VCaP (cell line): ENCODE data around the gene STRAP.
A peak's percentile ranks its signal among the peaks of the same experiment; 100 is the strongest.
"Not testable (repeated sequence)": the region's sequence is repeated elsewhere in the genome, so short reads cannot be mapped to it uniquely, and the experiment has no call there.

Experiments
- H3K27ac ChIP-seq: fragments of 450-650 bp; 2 replicates; pipeline ENCODE4 v1.5.1; 2017
- TF ChIP-seq, protein P1 (sequence below): fragments of 450-650 bp; conservative IDR thresholded peaks from 2 replicates; pipeline ENCODE4 v1.5.1; 2017; ENCODE audit warnings: mild to moderate bottlenecking, moderate library complexity

STRAP gene

DNA sequence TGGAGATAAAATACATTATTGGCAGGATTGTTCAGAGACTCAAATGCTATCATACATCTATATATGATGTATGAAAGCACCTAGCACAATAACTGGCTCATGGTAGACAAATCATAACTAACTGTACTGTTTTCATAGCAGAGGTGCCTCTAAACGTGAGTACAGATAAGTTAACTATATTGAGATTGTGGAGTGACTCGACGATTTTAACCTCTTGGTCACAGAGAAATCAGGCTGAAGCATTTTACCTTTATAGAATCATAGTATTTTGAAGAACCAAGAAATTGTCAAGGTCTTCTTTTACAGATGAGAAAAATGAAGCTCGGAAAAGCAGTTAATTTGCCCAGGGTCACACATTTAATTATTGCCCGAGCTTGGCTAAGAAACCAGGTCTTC is 28.3 kb downstream of the STRAP start:
- H3K27ac ChIP-seq: peak overlapping the region; percentile 86
- TF ChIP-seq, protein P1, sequence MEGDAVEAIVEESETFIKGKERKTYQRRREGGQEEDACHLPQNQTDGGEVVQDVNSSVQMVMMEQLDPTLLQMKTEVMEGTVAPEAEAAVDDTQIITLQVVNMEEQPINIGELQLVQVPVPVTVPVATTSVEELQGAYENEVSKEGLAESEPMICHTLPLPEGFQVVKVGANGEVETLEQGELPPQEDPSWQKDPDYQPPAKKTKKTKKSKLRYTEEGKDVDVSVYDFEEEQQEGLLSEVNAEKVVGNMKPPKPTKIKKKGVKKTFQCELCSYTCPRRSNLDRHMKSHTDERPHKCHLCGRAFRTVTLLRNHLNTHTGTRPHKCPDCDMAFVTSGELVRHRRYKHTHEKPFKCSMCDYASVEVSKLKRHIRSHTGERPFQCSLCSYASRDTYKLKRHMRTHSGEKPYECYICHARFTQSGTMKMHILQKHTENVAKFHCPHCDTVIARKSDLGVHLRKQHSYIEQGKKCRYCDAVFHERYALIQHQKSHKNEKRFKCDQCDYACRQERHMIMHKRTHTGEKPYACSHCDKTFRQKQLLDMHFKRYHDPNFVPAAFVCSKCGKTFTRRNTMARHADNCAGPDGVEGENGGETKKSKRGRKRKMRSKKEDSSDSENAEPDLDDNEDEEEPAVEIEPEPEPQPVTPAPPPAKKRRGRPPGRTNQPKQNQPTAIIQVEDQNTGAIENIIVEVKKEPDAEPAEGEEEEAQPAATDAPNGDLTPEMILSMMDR: no peak

DNA sequence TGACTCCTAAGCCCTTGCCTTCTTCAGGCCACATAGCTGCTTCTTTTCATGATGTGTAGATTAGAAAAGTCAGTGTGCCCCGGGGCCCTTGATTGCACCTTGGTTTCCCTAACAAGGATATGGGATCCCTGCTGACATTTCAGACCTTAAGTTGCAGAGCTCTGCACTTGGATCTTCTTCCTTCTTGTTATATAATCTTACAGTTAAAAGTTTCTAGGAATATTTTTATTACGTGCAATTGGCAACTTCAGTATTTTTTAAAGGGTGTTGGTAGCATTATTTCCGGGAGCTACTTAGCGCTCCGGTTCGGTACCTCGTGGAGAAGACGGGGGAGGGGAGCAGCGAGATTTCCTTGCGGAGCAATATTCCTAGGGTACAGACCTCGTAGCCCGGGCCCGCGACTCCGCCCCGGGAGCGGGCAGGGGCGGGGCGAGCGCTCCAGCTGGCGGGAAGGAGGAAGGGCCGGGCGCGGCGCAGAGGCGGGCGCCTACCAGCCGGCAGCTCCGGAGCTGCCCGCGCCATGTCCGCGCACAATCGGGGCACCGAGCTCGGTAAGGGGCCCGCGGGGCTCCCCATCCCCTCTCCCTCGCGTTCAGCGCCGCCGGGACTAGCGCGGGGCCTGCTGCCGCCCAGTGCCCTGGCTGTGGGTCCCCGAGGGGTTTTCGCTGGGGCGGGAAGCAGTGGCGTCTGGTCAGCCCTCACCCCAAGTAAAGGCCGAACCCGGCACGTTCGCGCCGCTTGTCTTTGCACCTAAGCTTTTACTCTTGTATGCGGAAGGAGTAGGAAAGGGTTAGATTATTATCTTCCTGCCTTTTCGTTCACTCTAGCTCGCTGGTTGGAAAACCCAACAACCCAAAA is 28.9 kb downstream of the STRAP start, which contains the start of gene DERA:
Gene DERA (plus strand): TSS at position 469 of the 858 bp plus-strand sequence. CDS start 52 bp downstream, at position 521.
- TF ChIP-seq, protein P1: peak; percentile 20
- H3K27ac ChIP-seq: peak within 1 kb of the TSS; percentile 86

DNA sequence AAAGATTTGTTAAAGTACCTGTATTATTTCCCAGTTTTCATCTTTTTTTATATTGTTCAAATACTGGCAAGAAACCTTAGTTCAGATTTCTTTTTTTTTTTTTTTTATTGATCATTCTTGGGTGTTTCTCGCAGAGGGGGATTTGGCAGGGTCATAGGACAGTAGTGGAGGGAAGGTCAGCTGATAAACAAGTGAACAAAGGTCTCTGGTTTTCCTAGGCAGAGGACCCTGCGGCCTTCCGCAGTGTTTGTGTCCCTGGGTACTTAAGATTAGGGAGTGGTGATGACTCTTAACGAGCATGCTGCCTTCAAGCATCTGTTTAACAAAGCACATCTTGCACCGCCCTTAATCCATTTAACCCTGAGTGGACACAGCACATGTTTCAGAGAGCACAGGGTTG is 29.7 kb downstream of the STRAP start:
- H3K27ac ChIP-seq: peak overlapping the region; percentile 86

DNA sequence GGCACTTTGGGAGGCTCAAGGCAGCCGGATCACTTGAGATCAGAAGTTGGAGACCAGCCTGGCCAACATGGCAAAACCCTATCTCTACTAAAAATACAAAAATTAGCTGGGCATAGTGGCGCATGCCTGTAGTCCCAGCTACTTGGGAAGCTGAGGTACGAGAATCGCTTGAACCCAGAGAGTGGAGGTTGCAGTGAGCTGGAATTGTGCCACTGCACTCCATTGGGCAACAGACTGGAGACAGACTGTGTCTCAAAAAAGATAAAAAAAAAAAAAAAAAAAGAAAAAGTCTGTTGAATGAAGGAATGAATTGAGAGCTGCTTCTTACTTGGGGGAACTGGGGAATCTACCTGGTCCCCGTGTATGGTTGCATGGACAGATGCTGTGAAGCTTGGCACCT is 31.9 kb downstream of the STRAP start:
- not testable (repeated sequence) for H3K27ac ChIP-seq

DNA sequence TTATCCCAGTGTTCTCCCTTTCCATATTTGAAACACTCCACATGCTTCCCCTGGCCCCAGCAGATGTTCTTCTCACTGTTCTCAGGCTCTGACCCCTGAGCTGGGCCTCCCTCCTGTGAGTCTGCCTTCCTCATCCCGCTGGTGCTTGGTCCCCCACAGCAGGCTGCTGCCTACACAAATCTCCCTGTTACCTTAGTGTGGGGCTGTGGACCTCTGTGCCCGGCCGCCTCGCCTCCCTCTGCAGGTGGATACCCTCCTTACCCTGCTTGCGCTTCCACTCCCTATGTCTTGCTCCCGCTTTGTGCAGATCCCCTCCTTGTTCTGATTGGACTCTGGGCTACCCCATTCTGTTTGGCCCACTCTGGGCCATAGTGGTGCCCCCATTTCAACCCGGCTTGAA is 35.9 kb downstream of the STRAP start:
- H3K27ac ChIP-seq: no peak overlapping the region
- TF ChIP-seq, protein P1: no peak

DNA sequence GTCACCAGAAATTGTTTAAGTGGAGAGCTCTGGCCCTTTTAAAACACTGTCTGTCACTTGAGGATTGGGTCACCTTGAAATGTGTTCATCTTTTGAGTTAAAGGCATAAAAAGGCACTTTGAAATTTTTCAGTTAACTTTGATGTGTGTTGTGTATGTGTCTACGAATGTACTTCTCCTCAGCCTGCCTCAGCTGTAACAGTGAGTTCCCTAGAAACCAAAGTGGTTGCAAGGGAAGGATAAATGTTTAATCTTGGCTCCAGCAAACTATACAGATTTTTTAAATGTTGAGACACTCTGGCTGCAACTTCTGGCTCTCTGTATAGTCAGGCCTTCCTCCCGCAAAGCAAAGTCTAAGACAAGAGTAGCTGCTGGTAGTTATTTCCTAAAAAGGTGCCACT is 37.2 kb downstream of the STRAP start:
- TF ChIP-seq, protein P1: no peak
- no peak overlapping the region for H3K27ac ChIP-seq

DNA sequence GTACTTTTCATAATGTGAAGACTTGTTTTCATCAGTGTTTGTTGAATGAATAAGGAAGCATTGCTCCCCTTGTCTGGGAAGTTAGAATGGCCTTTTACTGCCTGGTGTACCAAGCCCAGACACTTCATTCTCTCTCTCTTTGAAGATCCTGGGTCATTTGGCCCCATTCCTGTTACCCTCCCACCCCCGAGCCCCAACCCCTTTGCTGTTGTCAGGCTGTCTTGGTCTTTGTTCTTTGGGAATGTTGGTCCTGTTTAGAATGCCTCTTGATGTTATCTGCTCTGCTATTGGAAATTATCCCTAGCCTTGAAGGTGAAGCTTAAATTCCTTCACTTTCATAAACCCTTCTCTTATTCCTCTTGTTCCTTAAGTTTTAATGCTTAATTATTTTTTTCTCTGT is 42.8 kb downstream of the STRAP start:
- H3K27ac ChIP-seq: no peak overlapping the region
- TF ChIP-seq, protein P1: no peak

DNA sequence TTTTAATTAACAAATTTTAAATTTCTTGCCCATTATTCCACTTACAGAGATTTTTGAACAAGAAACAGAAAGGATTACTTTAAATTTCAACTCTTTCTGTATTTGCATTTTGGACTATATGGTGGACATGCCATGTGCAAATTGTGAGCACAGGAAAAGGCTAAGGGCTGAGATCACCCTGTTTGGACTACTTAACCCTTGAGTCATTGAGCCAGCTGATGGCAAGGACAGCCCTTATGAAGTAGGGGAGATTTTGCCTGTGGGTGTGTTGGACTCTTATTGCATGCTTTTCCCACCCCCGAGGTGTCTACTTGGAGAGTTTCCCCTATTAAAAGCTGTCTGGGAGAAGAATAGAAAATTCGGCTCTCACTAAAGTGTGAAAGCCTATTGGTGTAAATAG is 46.2 kb downstream of the STRAP start:
- TF ChIP-seq, protein P1: no peak
- no peak overlapping the region for H3K27ac ChIP-seq
